SH-SY5Y (cell line): ENCODE results near the gene MCRS1.

Experiments
- GATA2 ChIP-seq: IDR thresholded peaks from 2 replicates; pipeline ENCODE4 v1.6.1; 2011; ENCODE audit warnings: mild to moderate bottlenecking, low read depth, low read length
- GATA3 ChIP-seq: IDR thresholded peaks from 2 replicates; pipeline ENCODE4 v1.6.1; 2011; ENCODE audit warnings: low read depth, mild to moderate bottlenecking, low read length, moderate library complexity

The MCRS1 gene

DNA sequence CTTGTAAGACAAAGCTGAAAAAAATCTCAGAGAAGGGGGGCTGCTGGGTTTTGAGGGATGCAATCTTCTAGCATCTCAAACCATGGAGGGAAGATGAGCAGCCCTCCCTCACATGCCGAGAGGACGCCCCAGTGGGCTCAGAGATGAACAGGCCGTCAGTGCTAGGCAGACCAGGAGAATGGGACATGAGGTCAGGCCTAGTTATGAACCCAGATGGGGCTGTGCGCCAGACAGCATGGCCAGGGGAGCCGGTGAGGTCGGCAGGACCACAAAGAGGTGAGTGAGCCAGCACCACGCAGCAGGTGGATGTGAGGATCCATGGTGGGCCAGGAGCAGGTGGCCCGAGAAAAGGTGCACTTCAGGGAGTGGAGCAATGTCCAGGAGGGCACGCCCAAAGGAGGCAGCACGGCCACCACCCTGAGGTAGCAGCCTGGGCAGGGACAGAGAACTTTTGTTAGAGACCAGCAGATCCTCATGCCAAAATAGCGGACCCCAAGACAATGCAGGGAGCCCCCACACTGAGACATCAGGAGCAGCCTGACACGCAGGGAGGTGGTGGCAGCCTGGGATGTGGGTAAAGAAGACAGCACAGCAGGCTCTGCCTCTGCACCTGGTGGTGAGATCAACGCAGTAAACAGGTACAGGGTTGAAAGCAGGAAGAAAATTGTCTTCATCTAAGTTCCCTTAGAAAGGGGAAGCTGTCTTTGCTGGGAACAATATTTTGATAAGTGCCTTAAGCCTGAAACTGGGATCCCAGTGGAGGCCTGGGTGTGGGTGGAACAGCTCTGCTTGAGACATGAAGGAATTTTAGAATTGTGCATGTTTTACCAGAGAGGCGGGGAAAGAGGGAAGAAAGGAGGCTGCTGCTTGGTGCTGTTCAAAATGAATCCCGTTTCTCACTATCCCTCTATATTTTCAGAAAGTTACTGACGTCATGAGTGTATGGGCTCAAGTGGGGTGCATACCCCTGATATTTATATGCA lies 17.8 kb upstream of the MCRS1 start:
- no peak for TF ChIP-seq GATA2
- TF ChIP-seq GATA3: no peak

DNA sequence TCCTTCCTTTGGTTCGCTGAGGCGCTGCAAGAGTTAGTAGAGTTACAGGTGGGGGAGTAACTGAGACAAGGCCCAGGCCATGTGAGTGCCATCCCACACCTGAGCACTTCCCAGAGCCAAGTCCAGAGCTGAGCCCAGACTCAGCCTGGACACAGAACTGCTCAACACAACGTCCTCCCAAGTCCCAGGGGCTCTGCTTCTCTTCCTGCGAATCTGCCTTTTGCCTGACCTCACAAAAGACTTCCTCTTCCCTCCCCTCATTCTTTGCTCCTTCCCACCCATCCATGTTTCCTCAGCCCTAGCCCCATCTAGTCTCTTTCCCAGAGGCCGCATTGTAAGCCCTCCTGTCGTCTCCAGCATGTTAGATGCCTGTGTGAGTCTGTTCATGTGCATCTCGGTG lies 16.6 kb upstream of the MCRS1 start:
- TF ChIP-seq GATA3 (no peak), GATA2 (no peak)

DNA sequence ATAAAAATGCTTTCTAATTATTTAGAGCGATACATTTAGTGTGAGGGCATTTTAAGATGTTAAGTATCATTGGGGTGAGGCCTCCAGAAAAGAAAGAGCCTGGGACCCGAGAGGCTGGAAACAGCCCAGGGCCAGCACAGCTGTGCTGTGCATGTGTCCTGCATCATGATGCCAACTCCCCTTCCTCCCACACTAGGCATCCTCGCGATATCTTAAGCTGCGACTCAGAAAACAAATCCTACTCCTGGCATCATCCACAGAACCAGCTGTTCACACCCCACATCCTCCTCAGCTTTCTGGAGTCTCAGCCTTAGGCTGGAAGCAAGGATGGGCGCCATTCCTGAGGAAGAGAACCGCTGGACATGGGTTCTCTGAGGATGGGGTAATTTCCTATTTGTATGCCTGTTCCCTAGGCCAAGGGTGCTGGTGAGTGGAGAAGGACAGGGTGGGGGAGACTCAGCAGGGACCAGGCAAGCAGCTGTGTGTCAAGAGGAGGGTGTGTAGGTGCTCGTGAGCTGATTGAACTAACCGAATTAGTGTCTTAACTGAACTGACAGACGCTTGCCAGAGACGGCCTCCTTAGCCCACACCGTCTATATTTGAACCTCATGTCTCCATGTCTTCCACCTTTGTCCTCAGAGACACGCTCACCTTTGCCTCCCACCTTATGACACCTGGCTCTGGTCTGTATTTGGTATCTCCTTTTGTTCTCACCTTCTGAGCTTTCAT lies 15.6 kb upstream of the MCRS1 start:
- TF ChIP-seq GATA2 (no peak), GATA3 (no peak)

DNA sequence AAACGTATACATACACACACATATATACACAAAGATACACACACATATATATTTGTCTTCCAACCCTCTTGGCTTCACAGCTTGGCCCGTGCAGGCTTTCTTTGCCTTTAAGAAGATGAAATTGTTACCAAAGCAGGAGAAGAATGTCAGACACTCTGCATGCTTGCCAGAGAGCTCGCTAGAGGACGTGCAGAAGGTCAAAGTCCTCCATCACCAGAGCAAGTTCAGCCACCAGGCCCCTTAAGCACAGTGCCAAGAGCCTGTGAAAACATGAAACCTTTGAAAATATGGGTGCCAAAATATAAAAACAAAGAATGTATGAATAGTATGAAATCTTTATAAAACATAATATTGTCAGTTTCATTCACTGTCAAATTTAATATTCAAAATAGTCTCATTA lies 14.9 kb upstream of the MCRS1 start:
- TF ChIP-seq GATA2 (no peak), GATA3 (no peak)

DNA sequence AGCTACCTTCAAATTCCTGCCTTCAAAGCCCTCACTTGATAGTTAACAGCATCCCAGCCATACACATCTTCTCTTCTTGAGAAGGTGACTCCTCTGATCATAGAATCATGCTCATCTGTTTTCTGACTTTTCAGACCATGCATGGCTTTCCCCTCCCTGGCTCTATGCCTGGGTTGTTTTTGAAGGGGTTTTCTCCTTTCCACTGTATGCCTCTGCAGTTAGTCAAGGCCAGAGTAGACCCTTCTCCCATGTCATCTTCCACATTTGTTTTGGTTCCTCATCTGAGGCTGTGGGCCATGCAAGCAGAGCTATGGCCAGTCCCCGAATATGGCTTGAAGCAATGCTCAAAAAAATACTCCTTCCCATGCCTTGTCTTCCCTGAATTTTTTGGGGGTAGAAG lies 14.3 kb upstream of the MCRS1 start:
- TF ChIP-seq GATA3 (no peak), GATA2 (no peak)

DNA sequence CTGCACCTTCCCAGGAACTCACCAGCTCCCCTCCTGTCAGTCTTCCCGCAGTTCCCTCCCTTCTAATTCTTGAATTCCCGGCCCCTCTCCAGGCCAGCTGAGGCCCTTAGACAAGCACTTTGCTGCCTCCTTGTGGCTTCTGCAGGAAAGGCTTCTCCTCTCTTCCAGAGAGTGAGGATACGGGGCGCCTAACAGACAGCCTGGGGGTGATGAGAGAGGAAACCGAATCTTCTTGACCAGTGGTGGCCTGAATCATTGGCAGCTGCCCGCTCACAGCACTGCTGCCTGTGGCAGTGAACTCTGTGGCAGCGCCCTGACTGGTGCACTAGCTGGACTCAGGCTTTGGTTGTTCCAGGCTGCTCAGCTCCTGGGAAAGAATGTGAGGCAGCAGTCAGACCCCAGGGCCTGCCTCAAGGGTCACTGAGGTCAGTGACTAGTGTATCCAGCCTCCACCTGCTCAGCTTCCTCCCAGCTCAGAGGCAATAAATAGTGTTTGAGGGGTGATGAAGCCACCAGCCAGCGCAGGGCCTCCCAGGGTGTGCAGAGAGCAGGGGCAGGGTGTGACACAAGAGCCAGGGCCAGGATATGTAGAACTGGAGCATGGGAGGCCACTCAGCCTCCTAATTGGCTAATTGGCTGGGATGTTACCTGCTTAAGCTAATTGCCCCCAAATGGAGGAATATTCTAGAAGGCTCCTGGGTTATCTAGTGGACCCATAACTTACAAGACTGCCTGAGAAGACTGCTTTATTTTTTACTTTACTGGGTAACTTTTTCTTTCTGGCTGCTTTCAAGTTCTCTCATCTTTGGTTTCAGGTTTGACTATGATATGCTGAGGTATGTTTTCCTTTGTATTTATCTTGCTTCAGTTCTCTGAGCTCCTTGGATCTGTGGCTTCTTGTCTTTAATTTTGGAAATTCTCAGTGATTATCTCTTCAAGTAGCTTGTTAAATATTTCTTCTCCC lies 12.9 kb upstream of the MCRS1 start:
- no peak for TF ChIP-seq GATA2
- TF ChIP-seq GATA3: no peak

DNA sequence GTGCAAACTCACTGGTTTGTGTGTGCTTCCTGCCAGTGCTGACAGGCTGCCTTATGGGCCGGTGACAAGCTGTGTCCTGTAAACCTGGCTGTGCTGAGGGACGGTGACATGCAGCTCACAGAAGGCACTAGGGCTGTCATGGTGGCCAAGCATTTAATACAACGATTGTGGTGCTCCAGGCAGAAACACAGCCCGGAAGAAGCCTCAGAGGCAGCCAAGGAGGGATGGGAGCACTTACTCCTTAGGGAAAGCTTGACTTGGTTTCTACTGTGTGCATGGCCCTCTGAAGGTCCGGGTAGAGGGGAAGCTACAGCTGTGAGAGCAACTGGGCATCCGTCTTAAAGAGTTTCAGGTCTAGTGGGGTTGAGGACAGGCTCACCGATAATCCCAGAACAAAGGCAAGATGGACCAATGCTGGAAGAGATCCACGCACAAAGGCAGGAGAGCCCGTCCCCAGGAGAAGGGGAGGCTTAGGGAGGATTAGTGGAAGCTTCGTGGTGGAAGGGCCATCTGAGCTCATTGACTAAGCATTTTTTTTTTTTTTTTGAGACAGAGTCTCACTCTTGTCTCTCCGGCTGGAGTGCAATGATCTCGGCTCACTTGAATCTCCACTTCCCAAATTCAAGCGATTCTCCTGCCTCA lies 10.7 kb upstream of the MCRS1 start:
- no peak for TF ChIP-seq GATA2
- TF ChIP-seq GATA3: no peak

DNA sequence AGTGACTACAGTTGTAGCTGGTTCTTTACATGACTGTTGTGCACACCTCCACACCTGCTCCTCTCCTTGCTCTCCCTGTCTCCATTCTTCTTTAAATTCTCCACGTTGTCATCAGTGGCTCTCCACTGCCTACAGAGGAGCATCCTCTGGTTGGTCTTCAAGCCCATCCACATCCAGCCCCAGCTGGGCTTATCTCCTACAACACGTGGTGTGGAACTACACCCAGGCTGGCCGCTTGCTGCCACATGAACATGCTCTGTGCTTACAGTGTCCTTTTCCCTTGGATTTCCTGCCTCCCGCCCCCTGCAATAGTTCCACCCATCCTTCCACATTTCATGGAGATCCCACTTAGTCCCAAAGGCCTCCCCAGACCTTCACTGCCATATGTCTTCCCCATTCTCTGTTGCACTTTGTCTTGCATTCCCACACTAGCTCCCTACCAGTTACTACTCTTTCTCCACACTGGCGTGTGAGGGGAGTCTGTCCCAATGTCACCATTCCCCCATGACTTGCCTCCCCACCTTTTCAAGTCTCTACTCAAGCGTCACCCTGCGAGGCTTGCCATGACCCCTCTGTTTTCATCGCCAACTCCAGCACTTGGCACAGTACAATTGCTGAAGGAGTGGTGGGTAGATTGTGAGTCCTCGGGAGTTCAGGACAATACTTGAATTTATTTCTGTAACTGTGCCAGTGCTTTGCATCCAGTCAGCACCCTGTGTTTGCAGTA lies 9.8 kb upstream of the MCRS1 start:
- TF ChIP-seq GATA3 (no peak), GATA2 (no peak)

DNA sequence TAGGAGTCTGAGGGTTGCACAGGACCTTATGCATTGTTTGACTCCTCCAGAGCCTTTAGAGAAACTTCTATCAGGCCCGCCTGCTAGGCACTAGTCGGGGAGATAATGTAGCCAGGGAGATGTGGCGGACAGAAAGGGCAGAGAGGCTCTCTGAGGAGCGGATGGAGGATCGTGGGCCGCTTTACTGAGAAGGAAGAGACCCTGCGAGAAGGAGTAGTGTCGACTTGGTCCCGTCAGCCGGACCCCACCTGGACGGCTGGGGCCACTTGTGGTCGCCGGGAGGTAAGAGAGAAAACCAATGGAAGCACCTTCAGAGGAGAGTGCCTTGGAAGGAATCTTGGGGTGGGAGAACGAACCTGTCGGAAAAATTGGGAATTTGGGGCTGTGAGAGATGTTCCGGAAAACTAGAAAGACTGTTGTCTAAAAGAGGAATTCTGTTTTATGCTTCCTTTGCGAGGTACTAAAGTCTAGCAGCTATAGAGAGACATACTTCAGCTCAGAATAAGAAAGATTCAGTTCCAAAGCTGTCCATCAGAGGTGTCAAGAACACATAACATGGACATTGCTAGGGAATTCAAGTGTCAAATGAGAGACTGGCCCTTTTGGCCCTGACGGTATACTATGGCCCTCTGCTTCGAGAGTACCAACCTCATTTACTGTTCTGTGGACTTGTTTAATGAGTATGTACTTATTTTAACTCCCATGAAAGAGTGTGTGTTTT lies 660 bp upstream of the MCRS1 start:
- TF ChIP-seq GATA2 (no peak), GATA3 (no peak)

DNA sequence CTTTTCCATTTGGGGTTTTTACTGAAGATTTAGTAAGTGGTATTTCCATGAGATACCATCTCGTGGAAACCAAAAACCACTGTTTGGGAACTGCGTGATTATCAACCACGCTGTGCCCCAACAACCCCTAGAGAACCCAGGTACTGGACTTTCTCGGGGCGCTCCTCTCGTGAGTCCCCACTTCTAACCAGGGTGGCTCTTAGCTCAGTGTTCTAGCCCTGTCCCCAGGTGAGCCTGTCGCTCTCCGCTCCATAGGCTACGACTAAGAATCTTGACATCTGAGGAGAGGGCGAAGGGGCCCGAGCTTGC lies 686 bp downstream of the MCRS1 start:
- no peak for TF ChIP-seq GATA3
- no peak for TF ChIP-seq GATA2

DNA sequence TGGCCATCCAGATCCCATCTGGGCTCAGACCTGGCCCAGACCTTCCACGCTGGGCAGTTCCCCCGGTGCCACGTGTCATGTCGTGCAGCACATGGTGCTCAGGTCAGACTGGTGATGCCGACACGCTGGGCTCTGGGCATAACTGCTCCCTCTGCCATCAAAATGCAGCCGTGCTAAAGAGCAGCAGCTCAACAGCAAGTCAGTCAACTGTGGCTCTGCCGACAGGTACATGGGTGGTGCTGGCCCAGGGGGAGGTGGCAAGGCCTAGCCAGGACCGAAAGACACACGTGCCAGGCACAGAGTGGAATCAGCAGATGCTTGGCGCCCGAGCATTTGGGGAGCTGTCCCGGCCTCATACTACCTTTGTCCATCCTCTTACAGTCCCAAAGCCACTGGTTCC lies 1.6 kb downstream of the MCRS1 start:
- TF ChIP-seq GATA3: no peak

DNA sequence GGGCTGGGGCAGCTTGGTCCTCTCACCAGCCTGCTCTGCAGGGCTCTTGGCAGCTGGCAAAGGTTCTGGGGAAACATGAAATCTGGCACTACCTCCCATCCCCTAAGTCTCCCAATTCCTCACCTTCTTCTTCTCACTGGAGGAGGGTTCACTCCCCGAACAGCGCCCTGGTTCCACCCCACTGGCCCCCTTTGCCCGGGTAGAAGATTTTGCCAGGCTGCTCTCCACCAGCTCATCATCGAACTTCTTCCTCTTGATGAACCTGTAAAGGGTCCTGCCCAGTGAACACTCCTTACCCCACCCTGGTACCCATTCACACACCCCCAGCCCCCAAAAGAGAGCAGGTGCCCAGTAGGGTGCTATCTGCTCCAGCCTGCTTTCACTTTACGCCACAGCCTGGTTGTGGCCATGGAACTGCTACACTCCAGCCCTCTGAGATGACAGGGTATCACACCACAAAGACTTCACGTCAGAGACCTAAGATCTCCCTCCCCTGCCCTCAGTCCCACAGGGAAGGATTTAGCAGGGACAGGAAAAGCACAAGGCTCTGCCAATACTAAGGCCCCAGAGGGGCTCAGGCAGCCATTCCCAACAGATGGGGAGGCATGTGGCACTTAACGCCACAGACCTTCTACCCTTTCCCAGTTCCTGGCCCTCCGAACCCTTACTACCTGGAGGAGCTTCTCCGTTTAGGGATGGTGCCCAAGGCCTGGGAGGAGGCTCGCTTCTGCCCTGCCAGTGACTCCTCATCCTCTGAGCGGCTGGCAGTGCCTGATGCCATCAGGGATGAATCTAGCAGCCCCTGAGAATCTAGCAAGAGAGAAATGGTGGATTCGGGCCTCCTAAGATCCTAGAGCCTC lies 2.3 kb downstream of the MCRS1 start:
- TF ChIP-seq GATA2 (no peak), GATA3 (no peak)
